ENCODE results near the gene JAZF1.

DNA sequence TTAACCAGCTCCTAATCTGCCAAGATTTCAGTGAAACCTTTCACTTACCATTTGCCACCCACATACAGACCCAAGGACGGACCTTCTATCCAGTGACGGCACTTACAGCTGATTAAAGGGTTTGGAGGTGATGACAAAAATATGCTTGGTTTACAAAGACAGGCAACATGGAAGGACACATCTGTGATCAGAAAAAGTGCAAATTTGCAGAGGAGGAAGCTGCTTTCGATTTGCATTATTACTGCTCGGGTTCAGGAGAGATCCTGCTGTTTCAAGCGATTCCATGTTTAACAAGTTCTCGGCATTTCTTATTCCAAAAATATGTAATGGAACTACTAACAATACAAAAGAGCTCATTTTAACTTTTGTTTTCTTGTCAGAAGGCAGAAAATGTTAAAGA is 109.0 kb downstream of the JAZF1 start:
- TF ChIP-seq, protein P1, sequence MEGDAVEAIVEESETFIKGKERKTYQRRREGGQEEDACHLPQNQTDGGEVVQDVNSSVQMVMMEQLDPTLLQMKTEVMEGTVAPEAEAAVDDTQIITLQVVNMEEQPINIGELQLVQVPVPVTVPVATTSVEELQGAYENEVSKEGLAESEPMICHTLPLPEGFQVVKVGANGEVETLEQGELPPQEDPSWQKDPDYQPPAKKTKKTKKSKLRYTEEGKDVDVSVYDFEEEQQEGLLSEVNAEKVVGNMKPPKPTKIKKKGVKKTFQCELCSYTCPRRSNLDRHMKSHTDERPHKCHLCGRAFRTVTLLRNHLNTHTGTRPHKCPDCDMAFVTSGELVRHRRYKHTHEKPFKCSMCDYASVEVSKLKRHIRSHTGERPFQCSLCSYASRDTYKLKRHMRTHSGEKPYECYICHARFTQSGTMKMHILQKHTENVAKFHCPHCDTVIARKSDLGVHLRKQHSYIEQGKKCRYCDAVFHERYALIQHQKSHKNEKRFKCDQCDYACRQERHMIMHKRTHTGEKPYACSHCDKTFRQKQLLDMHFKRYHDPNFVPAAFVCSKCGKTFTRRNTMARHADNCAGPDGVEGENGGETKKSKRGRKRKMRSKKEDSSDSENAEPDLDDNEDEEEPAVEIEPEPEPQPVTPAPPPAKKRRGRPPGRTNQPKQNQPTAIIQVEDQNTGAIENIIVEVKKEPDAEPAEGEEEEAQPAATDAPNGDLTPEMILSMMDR (IDR thresholded peaks at IDR 0.05): no peak
- no peak for TF ChIP-seq EZH2 (IDR thresholded peaks at IDR 0.05; ENCODE audit: borderline replicate concordance, insufficient read depth, low read depth, low read length, poor library complexity, severe bottlenecking)

All from B cell (primary cell).